ENCODE data around the gene CTDSP1. TPM values are rescaled to one million over a fixed set of nuclear protein-coding genes. Genes with fewer than 3 reads are reported as not detected.

Gene CTDSP1
- total RNA-seq, 4 donors from 2014 or later, result 77.6 to 147 (median 93.7) TPM

DNA sequence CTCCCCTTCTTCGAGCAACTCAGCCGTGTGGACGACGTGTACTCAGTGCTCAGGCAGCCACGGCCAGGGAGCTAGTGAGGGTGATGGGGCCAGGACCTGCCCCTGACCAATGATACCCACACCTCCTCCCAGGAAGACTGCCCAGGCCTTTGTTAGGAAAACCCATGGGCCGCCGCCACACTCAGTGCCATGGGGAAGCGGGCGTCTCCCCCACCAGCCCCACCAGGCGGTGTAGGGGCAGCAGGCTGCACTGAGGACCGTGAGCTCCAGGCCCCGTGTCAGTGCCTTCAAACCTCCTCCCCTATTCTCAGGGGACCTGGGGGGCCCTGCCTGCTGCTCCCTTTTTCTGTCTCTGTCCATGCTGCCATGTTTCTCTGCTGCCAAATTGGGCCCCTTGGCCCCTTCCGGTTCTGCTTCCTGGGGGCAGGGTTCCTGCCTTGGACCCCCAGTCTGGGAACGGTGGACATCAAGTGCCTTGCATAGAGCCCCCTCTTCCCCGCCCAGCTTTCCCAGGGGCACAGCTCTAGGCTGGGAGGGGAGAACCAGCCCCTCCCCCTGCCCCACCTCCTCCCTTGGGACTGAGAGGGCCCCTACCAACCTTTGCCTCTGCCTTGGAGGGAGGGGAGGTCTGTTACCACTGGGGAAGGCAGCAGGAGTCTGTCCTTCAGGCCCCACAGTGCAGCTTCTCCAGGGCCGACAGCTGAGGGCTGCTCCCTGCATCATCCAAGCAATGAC, 4.8 kb downstream of the CTDSP1 start:
- ATAC-seq (ENCODE audit: low FRiP score) (no peak), DNase-seq (ENCODE audit: low spot score) (no peak)
- TF ChIP-seq, protein P1, sequence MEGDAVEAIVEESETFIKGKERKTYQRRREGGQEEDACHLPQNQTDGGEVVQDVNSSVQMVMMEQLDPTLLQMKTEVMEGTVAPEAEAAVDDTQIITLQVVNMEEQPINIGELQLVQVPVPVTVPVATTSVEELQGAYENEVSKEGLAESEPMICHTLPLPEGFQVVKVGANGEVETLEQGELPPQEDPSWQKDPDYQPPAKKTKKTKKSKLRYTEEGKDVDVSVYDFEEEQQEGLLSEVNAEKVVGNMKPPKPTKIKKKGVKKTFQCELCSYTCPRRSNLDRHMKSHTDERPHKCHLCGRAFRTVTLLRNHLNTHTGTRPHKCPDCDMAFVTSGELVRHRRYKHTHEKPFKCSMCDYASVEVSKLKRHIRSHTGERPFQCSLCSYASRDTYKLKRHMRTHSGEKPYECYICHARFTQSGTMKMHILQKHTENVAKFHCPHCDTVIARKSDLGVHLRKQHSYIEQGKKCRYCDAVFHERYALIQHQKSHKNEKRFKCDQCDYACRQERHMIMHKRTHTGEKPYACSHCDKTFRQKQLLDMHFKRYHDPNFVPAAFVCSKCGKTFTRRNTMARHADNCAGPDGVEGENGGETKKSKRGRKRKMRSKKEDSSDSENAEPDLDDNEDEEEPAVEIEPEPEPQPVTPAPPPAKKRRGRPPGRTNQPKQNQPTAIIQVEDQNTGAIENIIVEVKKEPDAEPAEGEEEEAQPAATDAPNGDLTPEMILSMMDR (IDR thresholded peaks at IDR 0.05), result no peak

DNA sequence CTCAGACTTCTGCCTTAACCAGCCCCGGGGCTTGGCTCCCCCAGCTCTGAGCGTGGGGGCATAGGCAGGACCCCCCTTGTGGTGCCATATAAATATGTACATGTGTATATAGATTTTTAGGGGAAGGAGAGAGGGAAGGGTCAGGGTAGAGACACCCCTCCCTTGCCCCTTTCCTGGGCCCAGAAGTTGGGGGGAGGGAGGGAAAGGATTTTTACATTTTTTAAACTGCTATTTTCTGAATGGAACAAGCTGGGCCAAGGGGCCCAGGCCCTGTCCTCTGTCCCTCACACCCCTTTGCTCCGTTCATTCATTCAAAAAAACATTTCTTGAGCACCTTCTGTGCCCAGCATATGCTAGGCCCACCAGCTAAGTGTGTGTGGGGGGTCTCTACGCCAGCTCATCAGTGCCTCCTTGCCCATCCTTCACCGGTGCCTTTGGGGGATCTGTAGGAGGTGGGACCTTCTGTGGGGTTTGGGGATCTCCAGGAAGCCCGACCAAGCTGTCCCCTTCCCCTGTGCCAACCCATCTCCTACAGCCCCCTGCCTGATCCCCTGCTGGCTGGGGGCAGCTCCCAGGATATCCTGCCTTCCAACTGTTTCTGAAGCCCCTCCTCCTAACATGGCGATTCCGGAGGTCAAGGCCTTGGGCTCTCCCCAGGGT, 5.5 kb downstream of the CTDSP1 start:
- TF ChIP-seq, protein P1 (IDR thresholded peaks at IDR 0.05), result no peak
- ATAC-seq (ENCODE audit: low FRiP score), result no peak
- no peak for DNase-seq (ENCODE audit: low spot score)

DNA sequence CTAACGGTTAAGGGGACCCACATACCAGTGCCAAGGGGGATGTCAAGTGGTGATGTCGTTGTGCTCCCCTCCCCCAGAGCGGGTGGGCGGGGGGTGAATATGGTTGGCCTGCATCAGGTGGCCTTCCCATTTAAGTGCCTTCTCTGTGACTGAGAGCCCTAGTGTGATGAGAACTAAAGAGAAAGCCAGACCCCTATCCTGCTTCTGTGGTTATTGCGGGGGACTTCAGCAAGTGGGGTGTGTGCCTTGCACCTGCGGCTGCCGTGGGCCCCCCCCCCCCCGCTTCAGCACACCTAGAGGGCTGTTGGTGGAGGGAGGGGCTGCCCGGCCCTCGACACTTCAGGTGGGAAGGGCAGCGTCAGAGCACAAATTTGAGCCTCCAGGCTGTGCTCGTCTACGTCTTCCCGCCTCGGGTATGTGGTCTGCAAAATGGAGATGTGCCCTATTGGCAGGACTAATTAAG, 6.1 kb downstream of the CTDSP1 start:
- TF ChIP-seq, protein P1 (IDR thresholded peaks at IDR 0.05), result no peak
- ATAC-seq (ENCODE audit: low FRiP score), result no peak
- no peak for DNase-seq (ENCODE audit: low spot score)

DNA sequence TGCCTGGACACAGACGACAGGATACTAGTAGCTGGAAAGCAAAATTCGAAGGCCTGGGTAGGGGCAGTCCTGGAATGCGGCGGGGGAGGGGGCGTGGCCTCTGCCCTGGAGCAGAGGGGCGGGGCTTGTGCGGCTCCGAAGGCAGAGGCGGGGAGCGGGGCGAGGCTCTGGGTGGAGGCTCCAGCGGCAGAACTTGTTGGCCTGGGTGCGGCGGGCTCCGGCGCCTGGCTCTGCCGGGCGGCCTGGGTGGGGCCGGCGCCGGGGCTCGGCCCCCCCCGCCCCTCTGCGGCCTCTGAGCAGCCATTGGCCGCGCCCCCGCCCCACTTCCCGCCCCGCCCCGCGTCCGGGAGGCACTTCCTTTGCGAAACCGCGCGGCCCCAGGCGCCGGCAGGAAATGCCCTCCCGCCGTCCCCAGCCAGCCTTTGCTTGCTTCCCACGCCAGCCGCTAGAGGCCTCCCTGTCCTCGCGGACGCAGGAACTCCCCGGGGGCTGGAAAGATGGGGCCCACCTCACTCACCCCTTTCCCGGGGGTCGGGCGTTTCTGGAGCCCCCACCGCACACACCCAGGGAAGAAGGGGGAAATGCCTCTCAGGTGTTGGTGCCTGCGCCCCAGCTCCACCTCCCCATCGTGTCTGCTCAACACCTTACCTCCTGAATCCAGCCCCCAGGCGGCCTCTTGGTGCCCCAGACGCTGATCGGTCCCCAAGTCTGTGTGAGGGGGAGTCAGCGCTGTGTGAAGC, 6.7 kb downstream of the CTDSP1 start:
- TF ChIP-seq, protein P1 (IDR thresholded peaks at IDR 0.05), result peak in 1 of 3 donors; percentile 63
- peak; percentile 93 for ATAC-seq (ENCODE audit: low FRiP score)
- peak; percentile 93 for DNase-seq (ENCODE audit: low spot score)

DNA sequence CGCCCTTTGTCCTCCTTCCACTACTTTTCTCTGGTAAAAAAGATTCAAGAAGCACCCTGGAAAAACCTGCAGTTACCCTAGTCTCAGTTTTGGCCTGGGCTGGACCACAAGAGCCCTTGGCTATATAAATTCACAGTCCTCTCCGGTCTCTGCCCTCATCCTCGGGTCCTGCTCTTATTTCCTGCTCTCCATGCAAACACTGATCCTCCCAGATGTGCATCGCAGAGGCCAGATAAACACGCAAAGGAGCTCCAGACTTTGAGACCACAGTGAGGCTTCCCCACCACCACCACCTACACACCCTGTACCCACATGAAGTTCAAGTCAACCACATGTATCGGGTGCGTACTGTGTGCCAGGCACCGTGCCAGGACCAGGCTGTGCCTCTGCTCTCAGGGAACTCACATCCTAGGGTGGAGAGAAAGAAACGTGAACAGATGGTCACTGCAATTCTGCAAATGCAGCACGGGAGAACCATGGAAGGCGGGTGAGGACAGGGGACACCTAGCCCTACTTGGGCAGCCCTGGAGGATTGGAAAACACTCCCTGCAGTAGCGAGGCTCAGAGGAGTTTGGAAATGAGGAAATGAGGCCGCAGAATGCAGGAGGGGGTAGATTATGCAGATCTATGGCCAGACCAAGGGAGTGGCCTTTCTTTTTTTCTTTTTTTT, 7.4 kb downstream of the CTDSP1 start:
- DNase-seq (ENCODE audit: low spot score) (no peak), ATAC-seq (ENCODE audit: low FRiP score) (peak; percentile 25)
- TF ChIP-seq, protein P1 (IDR thresholded peaks at IDR 0.05), result no peak

DNA sequence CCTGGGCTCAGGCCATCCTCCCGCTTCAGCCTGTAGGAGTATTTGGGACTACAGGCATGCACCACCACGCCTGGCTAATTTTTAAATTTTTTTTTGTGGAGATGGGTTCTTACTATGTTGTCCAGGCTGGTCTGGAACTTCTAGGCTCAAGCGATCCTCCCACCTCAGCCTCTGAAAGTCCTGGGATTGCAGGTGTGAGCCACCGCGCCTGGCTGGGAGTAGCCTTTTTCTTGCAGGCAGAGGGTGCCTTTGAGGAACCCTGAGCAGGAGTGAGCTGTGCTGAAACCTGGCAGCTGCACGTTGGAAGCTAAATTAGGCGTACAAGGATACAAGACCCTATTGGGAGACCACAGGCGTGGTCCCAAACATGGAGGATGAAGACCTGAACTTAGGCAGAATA, 8.0 kb downstream of the CTDSP1 start:
- TF ChIP-seq, protein P1 (IDR thresholded peaks at IDR 0.05), result no peak
- DNase-seq (ENCODE audit: low spot score), result no peak

More for the DNA sequence above, 8.0 kb downstream of the CTDSP1 start:
- no peak for ATAC-seq (ENCODE audit: low FRiP score)
